ENCODE measurements around the gene NRCAM.

NRCAM gene

GRCh38 chr7:108248418-108248817 lies 207.8 kb downstream of the NRCAM start:
- no peak for DNase-seq (ENCODE audit: low read depth in 2 of 2)

- DNase-seq (ENCODE audit: low read depth in 2 of 2) = no peak
Observed at GRCh38 chr7:108247614-108248013, 208.6 kb downstream of the NRCAM start.

- no peak for DNase-seq (ENCODE audit: low read depth in 2 of 2)
Observed at GRCh38 chr7:108246227-108246837, 209.9 kb downstream of the NRCAM start.

GRCh38 chr7:108245523-108246226 lies 210.6 kb downstream of the NRCAM start:
- DNase-seq (ENCODE audit: low read depth in 2 of 2) = no peak

- no peak for DNase-seq (ENCODE audit: low read depth in 2 of 2)
Observed at GRCh38 chr7:108244110-108244509, 212.1 kb downstream of the NRCAM start.

GRCh38 chr7:108239501-108240225 lies 216.6 kb downstream of the NRCAM start:
- no peak for DNase-seq (ENCODE audit: low read depth in 2 of 2)

GRCh38 chr7:108236681-108237415 lies 219.4 kb downstream of the NRCAM start:
- DNase-seq (ENCODE audit: low read depth in 2 of 2) = no peak

- no peak for DNase-seq (ENCODE audit: low read depth in 2 of 2)
Observed at GRCh38 chr7:108235451-108236061, 220.7 kb downstream of the NRCAM start.

GRCh38 chr7:108234971-108235450 lies 221.2 kb downstream of the NRCAM start:
- no peak for DNase-seq (ENCODE audit: low read depth in 2 of 2)

- DNase-seq (ENCODE audit: low read depth in 2 of 2) = no peak
Observed at GRCh38 chr7:108234281-108234680, 222.0 kb downstream of the NRCAM start.

- DNase-seq (ENCODE audit: low read depth in 2 of 2) = no peak
Observed at GRCh38 chr7:108232076-108232475, 224.2 kb downstream of the NRCAM start.

- DNase-seq (ENCODE audit: low read depth in 2 of 2) = no peak
Observed at GRCh38 chr7:108231221-108231620, 225.0 kb downstream of the NRCAM start.

GRCh38 chr7:108227366-108227765 lies 228.9 kb downstream of the NRCAM start:
- no peak for DNase-seq (ENCODE audit: low read depth in 2 of 2)

- DNase-seq (ENCODE audit: low read depth in 2 of 2) = no peak
Observed at GRCh38 chr7:108226816-108227299, 229.4 kb downstream of the NRCAM start.

- DNase-seq (ENCODE audit: low read depth in 2 of 2) = no peak
Observed at GRCh38 chr7:108225531-108226181, 230.6 kb downstream of the NRCAM start.

- DNase-seq (ENCODE audit: low read depth in 2 of 2) = no peak
Observed at GRCh38 chr7:108224387-108224786, 231.8 kb downstream of the NRCAM start.

GRCh38 chr7:108222236-108222892 lies 233.9 kb downstream of the NRCAM start:
- no peak for DNase-seq (ENCODE audit: low read depth in 2 of 2)

- no peak for DNase-seq (ENCODE audit: low read depth in 2 of 2)
Observed at GRCh38 chr7:108211382-108212201, 244.6 kb downstream of the NRCAM start.

GRCh38 chr7:108210796-108211195 lies 245.4 kb downstream of the NRCAM start:
- DNase-seq (ENCODE audit: low read depth in 2 of 2) = no peak

- DNase-seq (ENCODE audit: low read depth in 2 of 2) = no peak
Observed at GRCh38 chr7:108205311-108205710, 250.9 kb downstream of the NRCAM start.
